ELR (cell line): ENCODE measurements around the gene MXRA5.
"Not testable (repeated sequence)": the region's sequence is repeated elsewhere in the genome, so short reads cannot be mapped to it uniquely, and the experiment has no call there.

Source experiments
- DNase-seq: peaks from one replicate; pipeline ENCODE4 v3.0.0-alpha.2; 2015; ENCODE audit warnings: low read depth

Gene MXRA5

DNA sequence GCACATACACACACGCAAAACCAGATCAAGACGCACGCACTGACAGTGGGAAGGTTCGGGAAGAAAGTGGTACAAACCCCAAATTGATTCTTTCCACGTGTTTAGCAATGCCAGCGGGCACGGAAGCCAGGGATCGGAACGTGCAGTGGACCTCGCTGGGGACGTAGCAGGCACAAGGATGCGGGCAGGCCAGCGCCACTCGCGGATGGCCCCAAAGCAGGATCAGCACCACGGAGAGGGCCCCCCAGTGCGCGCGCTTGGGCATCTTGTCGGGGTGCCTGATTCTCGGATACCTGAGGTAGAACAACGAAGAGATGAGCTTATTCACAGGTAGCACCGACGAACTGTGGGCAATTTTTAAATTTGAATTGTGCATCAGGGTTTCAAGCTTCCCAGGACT, 2.9 kb downstream of the MXRA5 start:
- DNase-seq: not testable (repeated sequence)

DNA sequence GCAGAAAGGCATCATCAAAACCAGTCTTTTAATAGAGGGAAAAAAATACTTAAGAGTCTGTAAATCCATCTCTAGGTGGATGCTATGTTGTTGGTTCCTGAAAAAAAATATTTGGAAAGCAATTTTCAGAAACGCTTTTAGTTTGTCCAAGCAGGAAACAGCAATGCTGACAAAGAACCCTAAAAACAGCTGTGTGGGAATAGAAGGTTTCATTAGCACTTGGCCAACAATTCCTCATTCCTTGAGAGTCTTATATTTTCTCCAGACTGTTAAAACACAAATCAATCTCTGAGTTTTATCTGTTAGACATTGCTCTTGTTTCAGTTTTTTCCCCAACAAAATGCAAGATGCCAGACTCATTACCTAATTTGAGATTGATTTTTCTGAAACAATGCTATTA, 6.4 kb downstream of the MXRA5 start:
- no peak for DNase-seq

DNA sequence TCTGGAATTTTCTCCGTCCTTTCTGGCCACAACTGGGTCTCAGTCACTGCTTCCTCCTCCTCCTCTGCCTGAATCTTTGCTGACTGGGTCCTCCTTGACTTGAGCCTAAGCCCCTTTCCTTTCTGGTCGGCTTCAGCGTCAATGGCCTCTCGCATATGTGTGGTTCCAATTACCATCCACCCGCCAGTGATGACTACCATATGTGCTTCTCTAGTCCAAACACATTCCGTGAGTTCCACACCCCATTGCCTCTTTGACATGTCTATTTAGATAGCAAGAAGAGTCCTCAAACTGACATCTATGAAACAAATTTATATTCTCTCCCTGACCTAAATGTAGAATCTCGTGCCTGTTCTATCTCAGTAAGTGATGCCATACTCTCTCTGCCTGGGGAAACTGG, 19.8 kb downstream of the MXRA5 start:
- no peak for DNase-seq

DNA sequence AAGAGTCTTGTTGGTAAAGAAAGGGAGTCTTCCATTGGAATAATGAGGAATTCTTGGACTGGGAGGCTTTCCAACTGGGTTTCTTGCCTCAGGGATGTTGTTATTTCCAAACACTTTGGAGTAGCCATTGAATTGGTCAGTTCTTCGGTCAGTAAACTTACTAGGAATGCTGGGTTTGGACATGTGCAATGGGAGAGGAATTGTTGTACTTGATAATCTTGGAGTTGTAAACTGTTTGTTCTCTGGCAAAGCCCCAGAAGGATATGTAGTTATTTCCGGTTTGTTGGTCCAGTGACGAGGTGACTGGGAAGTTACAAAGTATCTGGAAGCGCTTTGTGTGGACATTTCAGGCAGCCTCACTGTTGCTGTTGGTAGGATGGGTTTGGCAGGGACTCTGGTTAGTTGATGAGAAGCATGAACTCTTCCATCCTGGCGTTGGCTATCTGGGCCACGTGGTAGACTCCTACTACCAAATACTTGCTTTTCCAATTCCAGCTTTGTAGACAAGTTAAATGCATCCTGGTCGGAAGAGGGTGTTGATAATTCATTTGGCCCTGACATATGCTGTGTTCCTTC, 25.9 kb downstream of the MXRA5 start:
- no peak for DNase-seq

DNA sequence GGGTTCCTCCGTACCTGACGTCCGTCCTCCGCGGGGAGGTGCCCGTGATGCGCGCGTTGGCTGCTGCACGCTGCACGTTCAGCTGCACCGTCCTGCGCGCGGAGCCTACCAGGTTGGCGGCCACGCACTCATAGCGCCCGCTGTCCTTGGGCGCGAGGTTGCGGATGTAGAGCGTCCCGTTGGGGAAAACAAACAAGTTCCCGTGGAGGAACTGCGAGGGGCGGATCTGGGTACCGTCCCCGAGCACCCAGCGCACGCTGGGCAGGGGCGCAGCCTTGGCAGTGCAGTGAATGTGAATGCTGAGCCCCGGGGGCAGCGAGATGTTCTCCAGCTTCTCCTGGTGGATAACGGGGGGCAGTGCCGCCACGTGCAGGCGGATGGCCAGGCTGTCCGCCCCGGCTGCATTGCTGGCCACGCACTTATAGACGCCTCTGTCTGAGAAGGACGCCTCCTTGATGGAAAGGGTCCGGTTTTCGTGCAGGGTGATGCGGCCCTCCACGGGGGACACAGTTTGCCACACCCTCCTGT, 29.2 kb downstream of the MXRA5 start:
- no peak for DNase-seq

DNA sequence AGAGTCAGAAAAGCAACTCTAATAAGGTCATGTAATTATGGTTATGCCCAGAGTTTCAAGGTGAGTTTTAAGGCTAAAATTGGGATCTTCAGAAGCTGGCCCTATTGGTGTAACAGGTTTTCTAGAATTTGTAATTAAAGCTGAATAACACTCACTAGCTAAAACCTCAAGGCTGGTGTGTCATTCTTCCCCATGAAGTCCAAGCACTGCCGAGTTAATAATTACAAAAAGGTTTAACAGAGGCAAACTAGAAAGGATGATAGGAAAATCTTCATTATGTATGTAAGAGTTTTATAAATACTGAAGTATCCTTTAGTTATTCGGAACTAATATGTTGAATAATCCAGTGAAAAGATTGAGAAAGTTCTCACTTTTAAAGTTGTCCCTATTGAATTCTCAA, 34.3 kb downstream of the MXRA5 start:
- DNase-seq: no peak

DNA sequence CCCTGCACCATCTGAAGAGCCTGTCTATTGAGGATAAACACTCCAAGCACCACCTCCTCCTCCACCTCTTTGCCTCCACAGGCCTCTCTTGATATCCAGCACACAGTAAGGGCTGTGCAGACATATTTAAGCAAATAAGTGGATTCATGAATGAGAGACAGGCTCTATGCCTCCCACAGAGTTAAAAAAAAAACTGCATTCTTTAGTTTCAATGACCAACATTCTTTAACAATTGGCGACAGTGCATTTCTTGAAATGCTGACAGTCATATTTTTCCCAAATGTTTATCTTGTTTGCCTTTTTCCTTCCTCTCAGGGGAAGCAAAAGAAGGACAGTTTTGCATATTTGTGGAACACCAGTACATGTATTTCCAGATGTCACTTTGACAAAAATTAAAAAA, 38.6 kb downstream of the MXRA5 start:
- DNase-seq: no peak

DNA sequence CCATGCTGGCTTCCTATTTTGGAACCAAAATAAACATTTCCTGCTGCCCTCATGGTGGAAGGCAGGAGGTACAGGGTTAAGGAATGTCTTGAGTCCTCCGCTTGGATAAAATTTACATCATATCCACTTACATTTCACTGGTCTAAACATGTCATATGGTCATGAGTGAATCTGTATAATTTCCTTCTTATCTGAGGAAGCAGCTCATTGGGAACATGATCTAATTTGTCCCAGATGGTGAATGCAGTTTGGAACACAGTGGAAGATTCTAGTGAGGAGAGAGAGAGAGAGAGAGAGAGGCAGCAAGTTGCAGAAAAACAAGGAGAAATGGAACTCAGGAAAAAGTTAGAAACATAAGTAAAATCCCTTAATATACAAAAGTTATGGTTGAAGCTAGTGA, 46.8 kb downstream of the MXRA5 start:
- no peak for DNase-seq

DNA sequence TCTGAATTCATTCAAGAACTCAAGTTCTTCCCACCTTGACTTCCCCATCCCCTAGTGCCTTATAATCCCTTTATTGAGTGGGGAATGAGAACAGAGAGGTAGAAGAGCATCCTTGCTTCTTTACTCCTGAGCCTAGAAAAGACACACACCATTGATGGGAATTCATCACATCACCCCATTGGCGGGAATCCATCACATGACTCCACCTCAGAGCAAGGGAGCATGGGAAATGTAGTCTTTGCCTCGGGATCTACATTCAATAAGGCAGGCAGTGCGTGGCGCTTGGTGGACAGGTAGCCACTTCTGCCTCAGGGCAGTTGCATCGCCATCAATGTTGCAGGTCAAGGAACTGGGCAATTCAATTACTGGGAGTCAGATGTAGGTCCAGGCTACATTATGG, 50.7 kb downstream of the MXRA5 start:
- DNase-seq: peak; percentile 36

DNA sequence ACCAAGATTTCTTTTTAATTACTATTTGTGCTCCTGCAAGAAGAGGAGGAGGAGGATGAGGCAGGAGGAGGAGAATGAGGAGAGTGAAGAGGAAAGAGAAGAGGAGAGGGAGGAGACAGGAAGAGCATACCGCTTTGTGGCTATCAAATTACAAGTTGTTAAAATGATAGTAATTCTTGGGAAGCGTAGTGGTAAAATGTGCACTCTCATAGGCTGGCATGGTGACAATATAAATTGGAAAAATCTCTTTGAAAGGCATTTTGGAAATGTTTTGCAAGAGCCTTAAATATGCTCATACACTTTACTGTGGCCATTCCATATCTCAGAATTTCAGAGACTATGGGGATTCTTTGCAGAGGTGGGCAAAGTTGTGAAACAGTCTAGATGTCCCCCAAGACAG, 53.2 kb downstream of the MXRA5 start:
- no peak for DNase-seq

DNA sequence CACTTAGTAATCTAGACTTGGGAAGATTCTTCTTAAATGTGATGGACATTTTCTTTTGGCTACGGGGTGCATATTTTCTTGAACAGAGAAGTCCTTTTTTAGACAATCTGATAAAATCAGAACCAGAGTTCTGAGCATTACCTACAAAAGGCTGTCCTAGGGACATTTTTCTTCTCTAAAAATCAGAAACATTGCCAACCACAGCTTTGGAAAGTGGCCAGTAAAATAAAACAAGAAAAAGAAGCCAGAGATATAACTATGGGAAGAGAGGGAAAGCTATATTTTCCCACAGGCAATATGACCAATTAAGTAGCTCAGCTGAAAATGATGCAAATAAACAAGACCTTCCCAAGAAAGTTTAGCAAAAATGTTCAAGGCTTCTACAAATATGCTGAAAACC, 55.9 kb downstream of the MXRA5 start:
- DNase-seq: no peak

DNA sequence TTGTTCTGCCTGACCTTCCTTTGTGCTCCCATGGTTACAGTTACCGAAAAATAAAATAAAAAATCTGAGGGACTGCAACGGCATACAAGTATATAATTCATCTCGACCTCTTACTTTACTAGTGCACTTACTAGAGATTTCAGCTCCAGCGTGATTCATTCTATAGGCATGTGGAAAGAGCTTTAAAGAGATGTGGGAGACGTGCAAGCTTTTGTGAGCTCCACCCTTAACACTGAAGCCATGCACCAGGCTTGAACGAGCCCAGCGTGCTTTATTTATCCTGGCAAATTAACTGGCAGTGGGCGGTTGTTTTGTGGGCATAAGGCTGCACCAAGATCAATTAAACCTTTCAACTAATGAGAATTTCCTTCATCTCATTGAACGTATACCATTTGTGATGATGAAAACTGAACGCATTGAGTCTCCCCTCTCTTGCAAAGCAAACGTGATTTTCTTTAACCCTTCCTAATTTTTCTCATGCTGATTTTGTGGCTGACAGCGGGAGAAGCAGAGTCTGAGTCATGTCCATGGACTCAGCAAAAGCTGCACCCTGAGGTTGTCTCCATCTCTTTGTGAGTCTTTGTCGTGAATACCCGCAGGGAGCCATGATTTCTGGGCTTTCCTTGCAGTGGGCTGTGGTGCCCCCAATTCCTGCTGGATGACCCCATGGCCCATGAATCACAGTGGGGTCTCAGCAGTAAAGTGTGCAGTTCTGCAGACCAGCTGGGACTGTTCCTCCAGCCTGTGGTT, 60.1 kb downstream of the MXRA5 start:
- peak; percentile 81 for DNase-seq

DNA sequence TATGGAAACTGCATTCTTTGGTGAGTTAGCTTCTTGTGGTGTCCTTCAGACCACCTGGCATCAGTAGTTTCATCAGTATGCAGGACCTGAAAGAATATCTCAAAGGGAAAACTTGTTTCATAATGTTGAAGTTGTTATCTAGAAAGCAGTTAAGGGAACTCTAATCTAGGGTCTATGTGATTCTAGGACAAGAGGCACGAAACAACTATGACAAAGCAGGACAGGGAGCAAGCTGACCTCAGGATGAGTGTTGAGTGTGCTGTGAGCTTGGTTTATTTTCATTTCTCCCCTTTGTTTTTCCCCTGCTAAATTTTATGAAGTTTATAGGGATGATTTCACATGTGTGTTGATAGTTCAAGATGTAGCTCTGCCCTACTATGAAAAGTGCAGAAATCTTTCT, 65.7 kb downstream of the MXRA5 start:
- DNase-seq: peak; percentile 13

DNA sequence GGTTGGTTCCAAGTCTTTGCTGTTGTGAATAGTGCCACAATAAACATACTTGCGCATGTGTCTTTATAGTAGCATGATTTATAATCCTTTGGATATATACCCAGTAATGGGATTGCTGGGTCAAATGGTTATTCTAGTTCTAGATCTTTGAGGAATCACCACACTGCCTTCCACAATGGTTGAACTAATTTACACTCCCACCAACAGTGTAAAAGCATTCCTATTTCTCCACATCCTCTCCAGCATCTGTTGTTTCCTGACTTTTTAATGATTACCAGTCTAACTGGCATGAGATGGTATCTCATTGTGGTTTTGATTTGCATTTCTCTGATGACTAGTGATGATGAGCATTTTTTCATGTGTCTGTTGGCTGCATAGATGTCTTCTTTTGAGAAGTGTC, 72.8 kb downstream of the MXRA5 start:
- DNase-seq: not testable (repeated sequence)

DNA sequence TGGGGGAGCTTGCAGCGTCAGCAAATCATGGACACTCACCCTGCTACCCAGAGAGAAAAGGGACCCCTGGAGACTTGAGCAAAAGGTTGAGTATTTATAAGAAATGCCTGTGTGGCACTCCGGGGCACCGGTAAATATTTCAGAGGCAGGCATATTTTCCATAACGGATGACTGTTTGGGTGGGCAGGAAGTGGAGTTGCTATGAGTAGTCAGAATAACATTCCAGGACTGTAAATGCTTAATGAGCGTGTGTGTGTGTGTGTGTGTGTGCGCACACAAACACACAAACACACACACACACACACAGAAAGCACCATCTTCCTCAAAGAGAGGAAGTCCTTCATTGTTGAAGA, 74.6 kb downstream of the MXRA5 start:
- peak; percentile 82 for DNase-seq

DNA sequence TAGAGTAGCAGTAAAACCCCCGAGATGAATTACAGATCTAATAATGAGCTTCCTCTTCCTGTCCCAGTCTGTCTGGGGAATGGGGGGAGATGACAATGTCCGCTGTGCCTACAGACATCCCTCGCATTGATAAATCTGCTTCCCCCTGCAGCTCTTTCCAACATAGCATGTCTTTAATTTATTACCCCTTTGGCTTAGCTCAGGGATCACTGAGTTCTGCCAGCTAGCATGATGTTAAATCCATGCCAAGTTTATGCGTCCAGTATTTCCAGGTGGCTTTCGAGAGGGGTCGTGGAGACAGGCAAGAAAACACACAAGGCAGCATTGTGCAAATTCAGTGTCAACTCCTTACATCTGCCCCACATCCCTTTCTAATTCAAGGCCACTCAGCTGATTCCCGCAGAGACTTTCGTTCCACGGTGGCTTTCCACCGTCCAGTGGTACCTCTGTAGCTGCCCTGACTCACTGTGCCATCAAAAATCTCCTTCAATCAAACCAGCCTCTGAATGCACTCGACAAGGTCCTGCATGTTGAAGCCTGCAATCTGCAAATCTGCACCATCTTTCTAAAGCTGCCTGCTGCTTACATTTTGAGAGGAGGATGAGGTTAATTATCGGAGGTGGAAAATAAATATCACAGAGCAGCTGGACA, 75.1 kb downstream of the MXRA5 start:
- DNase-seq: peak; percentile 34

DNA sequence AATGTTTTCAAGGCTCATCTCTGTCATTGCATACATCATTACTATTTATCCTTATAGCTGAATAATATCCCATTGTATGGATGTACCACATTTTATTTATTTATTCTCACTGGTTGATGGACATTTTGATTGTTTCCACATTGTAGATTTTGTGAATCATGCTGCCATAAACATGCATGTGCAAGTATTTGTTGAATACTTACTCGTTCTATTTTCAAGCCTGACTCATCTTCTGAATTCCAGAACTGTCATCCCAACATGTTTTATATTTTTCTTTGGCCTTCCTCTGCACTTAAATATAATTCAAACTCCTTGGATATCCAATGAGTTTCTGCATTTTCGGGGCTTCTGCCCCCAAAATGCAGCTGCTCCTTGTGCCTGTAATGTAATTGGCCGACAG, 77.6 kb downstream of the MXRA5 start:
- DNase-seq: peak; percentile 83

DNA sequence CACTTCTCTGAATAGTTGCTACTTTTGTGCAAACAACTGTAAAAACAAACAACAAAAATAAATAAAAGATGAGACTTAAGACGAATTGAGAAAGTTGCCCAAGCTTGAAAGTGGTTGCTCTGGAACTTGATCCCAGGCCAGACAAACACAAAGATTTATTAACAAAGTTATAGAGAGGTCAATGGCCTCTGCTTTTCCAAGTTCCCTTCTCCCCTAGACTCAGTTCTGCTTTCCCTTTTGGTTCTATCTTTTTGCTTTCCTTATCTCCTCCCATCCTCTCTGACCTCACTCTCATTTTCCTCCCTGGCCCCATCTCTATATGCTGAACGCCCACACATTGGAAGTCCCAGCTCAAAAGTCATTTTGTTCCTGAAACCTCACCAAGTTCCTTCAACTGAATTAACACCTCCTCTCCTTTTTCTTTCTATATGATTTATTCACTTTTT, 82.7 kb downstream of the MXRA5 start:
- DNase-seq: peak; percentile 12

DNA sequence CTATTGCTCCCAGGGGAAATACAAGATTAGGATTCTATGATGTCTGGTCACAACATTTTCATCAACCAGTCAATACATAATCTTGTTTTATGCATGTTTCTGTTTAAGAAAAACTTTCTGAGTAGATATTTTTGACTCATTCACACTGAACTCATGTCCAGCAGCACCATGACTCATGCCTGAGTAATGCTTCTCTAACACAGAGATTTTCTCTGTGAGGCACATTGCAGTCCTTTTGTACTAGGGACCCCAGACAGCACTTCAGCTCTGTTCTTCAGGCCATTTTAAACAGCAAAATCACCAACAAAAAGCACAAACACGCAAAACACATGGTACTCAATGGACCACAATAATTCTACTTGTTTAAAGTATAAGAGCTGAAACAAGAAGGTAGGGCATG, 83.6 kb downstream of the MXRA5 start:
- DNase-seq: peak; percentile 92
